PC-9 (cell line): ENCODE data around the gene CYSRT1. TPM values are rescaled to one million over a fixed set of nuclear protein-coding genes. Genes with fewer than 3 reads are reported as not detected.

Experiments
- BruUV-seq: library from RNA; stranded (reverse); fragments of 400-500 nt; replicated peaks from 2 replicates; lab custom pipeline; 2021; lab: Mats Ljungman, UMichigan
- CTCF ChIA-PET: fragments of 300-600 bp; sonication (Branson Sonifier 250); formaldehyde crosslinking; loops from one replicate; lab custom pipeline; 2022; ENCODE audit warnings: antibody characterized with exemption; lab: Charles Lee
- POLR2A ChIA-PET: fragments of 300-600 bp; sonication (Branson Sonifier 250); formaldehyde crosslinking; loops from one replicate; lab custom pipeline; 2022; ENCODE audit warnings: antibody characterized with exemption; ENCODE audit not compliant: unreplicated experiment; lab: Charles Lee
- DNase-seq, 2 experiments: peaks; one replicate each; pipeline versions ENCODE4 v3.0.0 to v3.0.0-alpha.2; 2015 to 2022; ENCODE audit warnings: mixed read lengths in 1 of 2
- H2AFZ ChIP-seq: fragments of 200-600 bp; sonication (generic); 2 replicates; pipeline ENCODE4 v1.8.1; 2017; ENCODE audit warnings: antibody characterized with exemption
- H3F3A ChIP-seq: fragments of 200-600 bp; sonication (generic); 2 replicates; pipeline ENCODE4 v1.8.1; 2017; ENCODE audit warnings: antibody characterized with exemption, mild to moderate bottlenecking, low read depth; ENCODE audit not compliant: insufficient read depth
- H3K27ac ChIP-seq: fragments of 200-600 bp; sonication (generic); 2 replicates; pipeline ENCODE4 v1.6.1; 2016; ENCODE audit warnings: mixed run types
- H3K27me3 ChIP-seq: fragments of 200-600 bp; sonication (generic); 2 replicates; pipeline ENCODE4 v1.6.1; 2016; ENCODE audit warnings: low read depth, mixed run types; ENCODE audit not compliant: insufficient read depth
- H3K36me3 ChIP-seq: fragments of 200-600 bp; sonication (generic); 2 replicates; pipeline ENCODE4 v1.6.1; 2016; ENCODE audit warnings: low read depth, mixed run types
- H3K4me1 ChIP-seq: fragments of 200-600 bp; sonication (generic); replicated peaks from 2 replicates; pipeline ENCODE4 v1.6.1; 2016; ENCODE audit warnings: mixed run types; ENCODE audit not compliant: insufficient read depth
- H3K4me2 ChIP-seq: fragments of 200-600 bp; sonication (generic); 2 replicates; pipeline ENCODE4 v1.6.1; 2017; ENCODE audit warnings: mixed run types
- H3K4me3 ChIP-seq: fragments of 200-600 bp; sonication (generic); 2 replicates; pipeline ENCODE4 v1.6.1; 2016; ENCODE audit warnings: mixed run types
- H3K79me2 ChIP-seq: fragments of 200-600 bp; sonication (generic); 2 replicates; pipeline ENCODE4 v1.6.1; 2017; ENCODE audit warnings: low read depth, mixed run types
- H3K9me2 ChIP-seq: fragments of 200-600 bp; sonication (generic); 2 replicates; pipeline ENCODE4 v1.8.1; 2017; ENCODE audit warnings: mild to moderate bottlenecking; ENCODE audit not compliant: insufficient read depth
- H3K9me3 ChIP-seq: fragments of 200-600 bp; sonication (generic); 2 replicates; pipeline ENCODE4 v1.8.1; 2016; ENCODE audit warnings: low read depth; ENCODE audit not compliant: insufficient read depth
- H4K20me1 ChIP-seq: fragments of 200-600 bp; sonication (generic); 2 replicates; pipeline ENCODE4 v1.8.1; 2017; ENCODE audit not compliant: insufficient read depth
- EZH2 ChIP-seq: fragments of 200-600 bp; sonication (generic); IDR thresholded peaks from 2 replicates; pipeline ENCODE4 v1.8.0; 2017; ENCODE audit warnings: antibody characterized with exemption, low read depth
- intact Hi-C: fragments of 100-400 bp; cut with micrococcal nuclease; formaldehyde crosslinking; loops from one replicate; pipeline ENCODE4 v1.10.0; 2022; ENCODE audit not compliant: unreplicated experiment
- total RNA-seq: library from RNA; stranded (reverse); gene quantifications from 2 replicates; pipeline ENCODE4 v1.2.3, GENCODE V29; 2021
- TF ChIP-seq, protein P1 (sequence below): fragments of 200-600 bp; sonication (generic); conservative IDR thresholded peaks from 2 replicates; pipeline ENCODE4 v1.6.1; 2017; ENCODE audit warnings: mixed run types, antibody characterized with exemption, mild to moderate bottlenecking, moderate library complexity

The CYSRT1 gene
- total RNA-seq, 1 experiment from 2014 or later = 15.2 TPM

- H3K9me2 ChIP-seq = no peaks in the 10 kb centered on the region
- no peak overlapping the region for H3K4me2 ChIP-seq
- no peak overlapping the region for H2AFZ ChIP-seq
- H3F3A ChIP-seq = peaks cover 23% of the 10 kb centered on the region
- H3K4me1 ChIP-seq = peaks cover 26% of the 10 kb centered on the region
- ChIA-PET CTCF (no interaction called here), POLR2A (interaction anchor here (0.6 kb wide), 1 partner anchor 431 kb away, joined by 4 read pairs; no protein-coding TSS in a partner anchor)
- intact Hi-C loops = no loop called here
- no peaks in the 10 kb centered on the region for H3K79me2 ChIP-seq
- H3K4me3 ChIP-seq = no peak overlapping the region
- no peaks in the 10 kb centered on the region for H3K27me3 ChIP-seq
- no peak overlapping the region for H3K27ac ChIP-seq
- no peak for TF ChIP-seq EZH2
- TF ChIP-seq, protein P1, sequence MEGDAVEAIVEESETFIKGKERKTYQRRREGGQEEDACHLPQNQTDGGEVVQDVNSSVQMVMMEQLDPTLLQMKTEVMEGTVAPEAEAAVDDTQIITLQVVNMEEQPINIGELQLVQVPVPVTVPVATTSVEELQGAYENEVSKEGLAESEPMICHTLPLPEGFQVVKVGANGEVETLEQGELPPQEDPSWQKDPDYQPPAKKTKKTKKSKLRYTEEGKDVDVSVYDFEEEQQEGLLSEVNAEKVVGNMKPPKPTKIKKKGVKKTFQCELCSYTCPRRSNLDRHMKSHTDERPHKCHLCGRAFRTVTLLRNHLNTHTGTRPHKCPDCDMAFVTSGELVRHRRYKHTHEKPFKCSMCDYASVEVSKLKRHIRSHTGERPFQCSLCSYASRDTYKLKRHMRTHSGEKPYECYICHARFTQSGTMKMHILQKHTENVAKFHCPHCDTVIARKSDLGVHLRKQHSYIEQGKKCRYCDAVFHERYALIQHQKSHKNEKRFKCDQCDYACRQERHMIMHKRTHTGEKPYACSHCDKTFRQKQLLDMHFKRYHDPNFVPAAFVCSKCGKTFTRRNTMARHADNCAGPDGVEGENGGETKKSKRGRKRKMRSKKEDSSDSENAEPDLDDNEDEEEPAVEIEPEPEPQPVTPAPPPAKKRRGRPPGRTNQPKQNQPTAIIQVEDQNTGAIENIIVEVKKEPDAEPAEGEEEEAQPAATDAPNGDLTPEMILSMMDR = no peak
- no peaks in the 10 kb centered on the region; the same call in 1 of the 2 replicates for H4K20me1 ChIP-seq
- BruUV-seq = no TSS peak
- no peaks in the 10 kb centered on the region for H3K36me3 ChIP-seq
- DNase-seq = no peak
- no peaks in the 10 kb centered on the region for H3K9me3 ChIP-seq
Observed at GRCh38 chr9:137215196-137215986, 9.6 kb upstream of the CYSRT1 start.

GRCh38 chr9:137216188-137216965, 8.6 kb upstream of the CYSRT1 start:
- TF ChIP-seq EZH2 = no peak
- TF ChIP-seq, protein P1 = no peak
- no peaks in the 10 kb centered on the region for H3K79me2 ChIP-seq
- no peaks in the 10 kb centered on the region for H3K36me3 ChIP-seq
- peaks cover 28% of the 10 kb centered on the region for H3F3A ChIP-seq
- DNase-seq = no peak
- peaks cover 26% of the 10 kb centered on the region for H3K4me1 ChIP-seq
- BruUV-seq = no TSS peak
- no peaks in the 10 kb centered on the region for H3K9me2 ChIP-seq
- no peak overlapping the region for H3K4me3 ChIP-seq
- ChIA-PET POLR2A (interaction anchor here (0.6 kb wide), 4 partner anchors 15 to 432 kb away, joined by 3 to 5 read pairs (median 4); no protein-coding TSS in a partner anchor), CTCF (interaction anchor here (0.6 to 1.0 kb wide), 3 partner anchors 20 to 94 kb away, joined by 3 read pairs; no protein-coding TSS in a partner anchor)
- H3K9me3 ChIP-seq = no peaks in the 10 kb centered on the region
- intact Hi-C loops = loop anchor here (2.0 kb wide), 1 partner anchor 16 kb away; the partner anchor contains the start of gene TPRN
- H3K27ac ChIP-seq = no peak overlapping the region
- no peaks in the 10 kb centered on the region for H3K27me3 ChIP-seq
- no peaks in the 10 kb centered on the region; the same call in 1 of the 2 replicates for H4K20me1 ChIP-seq
- H3K4me2 ChIP-seq = peak overlapping the region; percentile 72
- no peak overlapping the region for H2AFZ ChIP-seq
